Effector CD8-positive, alpha-beta T cell (primary cell): ENCODE data around the gene ALDH8A1.

Experiments used
- DNase-seq: peaks from one replicate; lab custom pipeline; 2025; lab: John Stamatoyannopoulos, UW

ALDH8A1 gene

DNA sequence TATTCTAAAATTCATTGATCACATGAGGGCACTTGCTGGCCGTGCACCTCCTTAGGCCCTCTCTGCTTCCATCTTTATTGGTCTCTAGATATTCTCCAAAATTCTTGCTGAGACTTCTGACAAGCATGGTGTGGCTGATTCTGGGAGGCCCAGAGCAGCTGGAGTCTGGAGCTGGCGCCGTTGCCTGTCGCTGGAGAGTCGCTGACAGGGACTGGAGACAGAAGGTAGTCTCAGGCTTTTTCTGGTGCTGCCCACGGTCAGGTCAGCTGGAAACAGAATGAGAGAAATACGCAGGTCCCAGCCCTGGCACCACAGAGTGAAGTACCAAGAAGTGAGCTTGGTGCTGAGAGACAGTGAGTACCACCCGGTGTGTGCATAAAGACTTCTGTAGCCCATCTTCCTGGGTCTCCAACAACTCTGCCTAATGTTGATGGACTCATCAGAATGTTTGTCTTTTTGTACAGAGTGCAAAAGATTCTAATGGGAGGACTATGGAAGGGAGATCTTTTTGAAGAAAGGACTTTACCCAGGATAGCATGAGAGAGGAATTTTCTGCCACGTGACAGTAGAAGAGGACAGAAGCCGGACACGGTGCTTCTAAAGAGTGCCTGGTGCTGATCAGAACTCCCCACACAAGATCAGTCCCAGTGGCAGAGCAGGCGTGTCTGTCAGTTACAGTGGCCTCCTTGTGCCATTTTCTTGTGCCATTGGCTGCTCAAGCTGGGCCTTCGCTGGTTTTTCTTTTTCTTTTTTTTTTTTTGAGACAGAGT, 1.8 kb upstream of the ALDH8A1 start:
- no peak for DNase-seq

DNA sequence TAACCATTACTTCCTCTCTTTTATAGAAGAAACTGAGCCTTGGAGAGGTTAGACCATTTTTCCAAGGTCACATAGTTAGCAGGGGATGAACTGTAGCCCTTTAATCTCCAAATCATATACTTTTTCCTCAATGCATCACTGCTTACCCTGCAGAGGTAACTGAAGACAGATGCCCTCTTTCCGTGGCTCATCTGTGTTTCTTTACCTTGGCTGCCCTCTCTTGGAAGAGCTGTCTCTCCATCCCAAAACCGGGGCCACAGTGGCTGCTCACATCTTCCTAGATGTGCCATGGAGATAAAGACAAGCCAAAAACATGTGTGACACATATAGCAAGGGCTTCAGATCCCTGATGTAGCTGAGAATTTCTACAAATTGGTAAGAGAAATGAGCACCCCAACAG, 581 bp upstream of the ALDH8A1 start:
- no peak for DNase-seq

DNA sequence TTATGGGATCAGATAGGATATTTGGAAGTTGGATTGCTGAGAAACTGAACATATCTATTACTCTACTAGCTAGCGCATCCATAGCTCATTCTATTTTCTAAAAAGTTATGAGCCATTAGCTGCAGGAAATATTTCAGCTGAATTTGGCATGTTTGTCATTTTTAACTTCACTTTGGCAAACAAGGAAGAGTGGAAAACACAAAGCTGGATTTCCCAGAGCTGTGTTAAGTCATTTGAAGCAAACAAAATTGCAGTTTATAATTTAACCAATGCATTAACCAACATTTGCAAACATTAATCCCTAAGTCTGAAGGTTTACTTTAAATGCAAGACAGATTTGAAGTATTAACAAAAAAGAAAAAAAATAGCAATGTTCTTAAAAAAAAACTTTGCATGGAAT, 1.2 kb downstream of the ALDH8A1 start:
- DNase-seq = no peak

DNA sequence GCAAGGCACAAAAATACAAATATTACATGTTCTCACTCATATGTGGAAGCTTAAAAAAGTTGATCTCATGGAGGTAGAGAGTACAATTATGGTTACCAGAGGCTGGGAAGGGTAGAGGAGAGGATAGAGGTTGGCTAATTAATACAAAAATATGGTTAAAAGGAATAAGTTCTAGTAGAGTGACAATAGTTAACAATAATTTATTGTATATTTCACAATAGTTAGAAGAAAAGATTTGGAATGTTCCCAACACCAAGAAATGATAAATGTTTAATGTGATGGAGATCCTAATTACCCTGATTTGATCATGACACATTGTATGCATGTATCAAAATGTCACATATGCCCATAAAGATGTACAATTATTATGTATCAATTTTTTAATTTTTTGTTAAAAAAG, 1.8 kb downstream of the ALDH8A1 start:
- DNase-seq = no peak

DNA sequence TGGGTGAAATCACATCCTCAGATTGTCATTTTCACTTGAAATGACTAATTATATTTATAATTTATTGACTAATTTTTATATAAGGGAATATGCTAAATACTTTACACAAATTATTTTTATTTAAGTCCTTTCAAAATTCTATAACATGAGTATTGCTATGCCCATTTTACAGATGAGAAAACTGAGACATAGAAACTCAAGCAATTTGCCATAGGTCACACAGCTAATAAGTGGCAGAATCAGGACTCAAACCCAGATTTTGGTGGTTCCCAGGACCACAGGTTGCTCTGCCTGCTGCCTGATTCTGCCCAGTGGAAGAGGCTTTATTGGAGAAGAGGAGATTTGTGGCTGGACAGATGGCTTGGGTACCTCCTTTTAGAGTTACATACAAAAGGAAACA, 4.9 kb downstream of the ALDH8A1 start:
- DNase-seq = no peak

DNA sequence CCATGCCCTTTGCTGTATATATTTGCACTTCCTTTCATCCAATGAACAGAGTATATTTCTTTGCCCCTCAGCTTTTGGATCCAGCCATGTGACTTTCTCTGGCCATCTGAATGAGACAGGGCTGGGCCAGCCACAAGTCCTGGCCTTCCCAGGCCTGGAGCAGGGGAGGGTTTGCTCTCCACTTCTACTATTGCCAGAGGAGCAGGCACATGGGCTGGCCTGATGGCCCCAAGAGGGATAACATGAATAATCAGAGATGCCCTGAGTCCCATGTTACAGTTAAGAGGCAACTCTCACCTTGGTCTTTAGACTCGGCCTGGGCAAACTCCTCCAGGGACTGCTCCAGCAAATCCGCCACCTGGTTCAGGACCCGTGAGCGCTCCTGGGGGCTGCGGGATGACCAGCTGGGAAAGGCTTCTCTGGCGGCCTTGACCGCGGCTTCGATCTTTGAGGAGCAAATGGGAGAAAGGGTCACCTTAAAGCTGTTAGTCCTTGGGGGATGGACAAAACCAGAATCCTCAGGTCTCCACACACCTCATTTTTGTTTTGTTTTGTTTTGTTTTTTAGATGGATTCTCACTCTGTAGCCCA, 6.3 kb downstream of the ALDH8A1 start:
- no peak for DNase-seq

DNA sequence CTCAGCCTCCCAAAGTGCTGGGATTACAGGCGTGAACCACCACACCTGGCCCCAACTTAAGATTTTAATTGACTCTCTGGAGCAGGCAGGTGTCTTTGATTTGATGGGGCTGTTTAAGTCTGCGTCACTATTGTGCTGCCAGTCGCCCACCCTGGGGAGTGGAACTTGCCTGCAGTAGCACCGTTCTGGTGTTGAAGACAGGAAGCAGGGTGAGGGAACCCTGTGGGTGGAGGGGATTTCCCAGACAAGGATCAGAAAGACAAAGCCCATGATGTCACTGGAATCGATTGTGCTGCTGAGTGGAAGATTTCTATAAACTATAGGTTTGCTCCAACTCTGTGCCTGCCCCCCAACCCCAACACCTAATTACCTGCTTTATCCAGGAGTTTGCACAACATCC, 11.0 kb downstream of the ALDH8A1 start:
- DNase-seq = peak; percentile 14

DNA sequence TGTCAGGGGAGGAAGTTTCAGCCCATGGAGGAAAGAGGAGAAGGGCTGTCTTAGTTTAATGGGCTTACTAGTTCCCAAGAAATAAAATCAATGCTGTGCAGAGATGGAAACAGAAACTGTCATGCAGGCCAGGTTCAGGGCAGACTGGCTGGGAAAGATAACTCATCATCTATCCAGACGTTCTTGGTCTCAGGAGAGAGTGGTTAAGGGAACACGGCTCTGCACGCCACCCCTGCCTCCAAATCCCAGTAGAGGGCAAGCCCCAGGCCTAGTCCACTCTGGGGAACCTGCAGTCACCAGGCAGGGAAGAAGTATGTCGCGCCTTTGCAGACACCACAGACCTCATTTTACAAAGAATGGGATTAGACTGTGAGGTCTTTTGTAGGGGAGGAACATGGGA, 12.5 kb downstream of the ALDH8A1 start:
- DNase-seq = no peak

DNA sequence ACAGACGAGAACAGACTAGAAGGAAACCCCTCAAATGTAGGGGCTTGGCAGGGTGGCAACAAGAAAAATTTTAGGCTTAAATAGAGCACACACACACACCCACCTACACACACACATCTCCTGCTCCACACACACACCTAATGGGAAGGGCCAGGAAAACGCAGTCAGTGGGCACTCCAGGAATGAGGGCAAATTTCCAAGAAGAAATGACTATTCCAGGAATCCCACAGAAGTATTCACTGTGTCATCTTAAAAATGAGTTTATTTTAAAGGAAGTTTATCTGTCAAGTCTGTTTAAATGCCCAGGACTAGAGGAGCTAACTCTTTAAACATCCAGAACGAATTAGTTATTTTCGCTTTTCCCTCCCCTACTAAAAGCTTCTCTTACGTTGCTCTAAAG, 13.0 kb downstream of the ALDH8A1 start:
- no peak for DNase-seq

DNA sequence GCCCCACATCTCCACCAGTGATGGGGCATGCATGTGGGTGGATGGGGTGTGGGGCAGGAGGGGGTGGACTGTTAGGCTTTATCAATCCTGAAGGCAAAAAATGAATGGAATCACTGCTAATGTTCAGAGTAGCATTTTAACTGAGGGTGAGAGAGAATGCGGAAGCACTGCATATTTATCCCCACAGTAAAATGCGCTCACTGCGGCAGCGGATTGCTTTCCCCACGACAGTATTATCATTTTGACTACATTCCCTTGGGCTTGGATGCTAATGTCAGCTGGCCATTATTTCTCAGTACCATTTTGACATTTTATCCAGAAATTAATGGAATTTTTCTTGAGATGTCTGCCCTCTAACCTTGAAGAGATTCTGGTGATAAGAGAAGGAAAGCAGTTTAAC, 13.4 kb downstream of the ALDH8A1 start:
- DNase-seq = no peak

DNA sequence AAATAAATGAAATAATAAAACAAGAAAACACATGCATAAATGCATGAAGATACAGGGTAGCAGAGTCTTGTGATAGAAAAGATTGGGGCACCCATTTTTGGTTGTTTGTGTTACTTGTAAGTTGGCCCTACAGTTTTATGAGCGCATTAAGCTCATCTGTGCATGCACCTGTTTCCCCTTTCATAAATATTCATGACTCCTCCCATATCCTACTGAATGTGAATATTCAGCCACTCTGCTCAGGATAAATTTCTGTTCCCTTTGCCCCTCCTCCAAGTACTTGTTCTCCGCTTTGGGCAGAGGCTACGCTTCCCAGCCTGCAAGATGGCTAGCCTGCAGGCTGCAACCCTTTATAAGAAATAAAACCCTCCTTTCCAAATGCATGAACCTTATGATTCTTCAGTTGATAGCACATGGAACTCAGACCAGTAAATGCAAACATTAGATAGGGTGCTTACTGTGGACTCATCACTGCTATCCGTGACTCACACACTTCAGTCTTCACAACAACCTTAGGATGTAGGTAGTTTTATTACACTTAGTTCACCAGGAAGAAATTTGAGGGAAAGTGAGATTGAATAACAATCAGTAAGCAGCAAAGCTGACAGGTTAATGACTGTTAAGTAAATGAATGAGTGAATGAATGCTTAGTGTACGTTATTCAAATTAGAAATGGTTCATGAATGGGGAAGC, 15.0 kb downstream of the ALDH8A1 start:
- no peak for DNase-seq

DNA sequence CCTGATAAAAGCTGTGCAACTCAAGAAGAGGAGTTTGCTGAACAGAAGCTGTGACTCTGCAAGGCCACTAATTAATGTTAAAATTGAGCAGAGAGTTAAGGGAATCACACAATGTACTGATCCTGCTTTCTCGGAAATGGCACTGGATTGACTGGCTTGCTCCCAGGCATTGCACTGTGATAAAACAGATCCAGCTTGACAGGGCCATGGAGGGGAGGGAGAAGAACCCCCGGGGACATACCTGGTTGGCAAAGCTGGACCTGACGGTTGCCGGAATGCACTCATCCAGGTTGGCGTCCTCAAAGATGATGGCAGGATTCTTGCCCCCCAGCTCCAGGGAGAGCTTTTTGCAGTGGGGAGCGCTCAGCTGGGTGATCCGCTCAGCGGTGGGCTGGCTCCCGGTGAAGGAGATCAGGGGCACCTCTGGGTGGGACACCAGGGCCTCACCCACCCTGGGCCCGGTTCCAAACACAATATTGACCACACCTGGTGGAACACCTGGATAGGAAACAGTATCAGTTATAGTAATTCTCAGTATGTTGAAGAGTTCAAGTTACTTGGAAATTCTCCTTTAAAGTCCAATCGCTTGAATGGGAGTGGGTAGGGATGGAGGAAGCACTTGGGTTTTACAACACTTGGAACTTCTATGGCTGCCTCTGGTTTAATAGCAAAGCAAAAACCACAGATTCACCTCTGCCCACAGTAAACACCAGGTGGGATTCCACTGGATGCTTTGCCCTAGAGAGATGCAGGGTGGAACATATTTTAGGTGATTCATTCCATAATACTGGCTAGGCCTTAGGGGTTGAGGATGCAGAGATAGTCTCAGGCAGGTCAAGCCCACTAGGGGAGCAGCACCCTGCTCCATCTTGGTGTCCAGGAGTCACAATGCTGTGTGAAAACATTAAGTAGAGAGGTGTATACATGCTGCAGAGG, 17.1 kb downstream of the ALDH8A1 start:
- DNase-seq = no peak

DNA sequence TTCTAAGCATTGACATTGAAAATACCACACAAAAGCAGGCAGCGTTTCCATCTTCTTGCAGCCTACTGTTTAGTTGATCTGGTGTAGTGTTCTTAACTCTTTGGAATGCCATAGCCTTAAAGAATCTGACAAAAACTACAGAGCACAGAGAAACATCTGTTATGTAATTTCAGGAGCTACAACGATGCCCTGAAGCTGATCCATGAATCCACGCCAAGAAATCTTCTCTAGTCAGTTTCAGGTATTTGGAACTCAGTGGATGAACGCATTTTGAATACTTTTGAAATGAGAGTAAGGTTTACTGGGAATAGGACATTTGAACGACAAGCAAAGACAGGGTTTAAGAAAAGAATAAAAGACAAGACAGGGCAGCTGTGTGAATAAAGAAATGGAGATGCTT, 17.8 kb downstream of the ALDH8A1 start:
- no peak for DNase-seq

DNA sequence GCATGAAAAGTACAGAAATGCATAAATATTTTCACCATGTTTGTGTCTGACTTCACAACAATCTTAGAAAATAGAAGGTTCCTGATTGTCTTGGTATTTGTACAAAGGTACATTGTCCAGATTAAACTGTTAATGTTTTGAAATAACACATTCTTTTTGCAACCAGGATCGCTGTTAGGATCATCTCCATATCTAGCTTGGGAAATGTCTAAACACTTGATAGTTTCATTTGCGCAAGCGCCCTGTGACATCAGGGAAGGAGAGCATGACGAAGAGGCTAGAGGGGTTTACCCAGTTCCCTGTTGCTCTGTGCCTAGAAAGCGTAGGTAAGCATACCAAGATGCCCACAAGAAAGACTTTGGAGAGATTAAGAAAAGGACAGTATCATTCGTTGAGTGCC, 19.4 kb downstream of the ALDH8A1 start:
- no peak for DNase-seq

DNA sequence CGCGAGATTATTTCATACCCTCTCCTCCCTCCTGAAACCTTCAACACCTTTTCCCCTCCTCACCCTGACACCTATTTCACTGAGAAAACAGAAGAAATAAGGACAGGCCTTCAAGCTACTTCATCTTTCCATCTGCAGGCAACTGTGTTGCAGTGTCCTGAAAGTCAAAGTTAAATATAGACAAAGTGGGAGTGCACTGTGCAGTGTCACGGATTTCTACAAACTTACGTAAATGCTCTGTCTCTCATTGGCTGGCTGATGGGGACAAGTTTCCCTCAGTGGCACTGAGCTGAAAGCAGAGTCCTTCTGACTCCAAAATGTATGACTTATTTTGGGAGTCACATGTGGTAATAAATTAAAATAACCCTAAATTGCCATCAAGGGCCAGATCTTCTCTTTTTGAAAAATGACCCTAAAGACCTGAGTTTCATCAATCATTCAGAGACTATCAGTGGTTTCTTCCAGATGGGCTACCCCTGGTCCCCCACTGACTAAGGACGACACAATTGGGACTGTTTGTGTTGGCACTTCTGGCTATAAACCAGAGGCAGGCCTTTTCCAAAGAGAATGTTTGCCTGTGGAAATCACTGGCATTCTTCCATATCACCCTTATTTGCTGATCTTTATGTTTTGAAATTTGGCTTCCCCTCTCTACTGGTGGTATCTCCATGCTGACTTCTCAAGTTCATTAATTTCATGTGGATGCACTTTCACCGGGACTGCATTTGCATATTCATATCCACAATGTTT, 21.6 kb downstream of the ALDH8A1 start:
- no peak for DNase-seq

DNA sequence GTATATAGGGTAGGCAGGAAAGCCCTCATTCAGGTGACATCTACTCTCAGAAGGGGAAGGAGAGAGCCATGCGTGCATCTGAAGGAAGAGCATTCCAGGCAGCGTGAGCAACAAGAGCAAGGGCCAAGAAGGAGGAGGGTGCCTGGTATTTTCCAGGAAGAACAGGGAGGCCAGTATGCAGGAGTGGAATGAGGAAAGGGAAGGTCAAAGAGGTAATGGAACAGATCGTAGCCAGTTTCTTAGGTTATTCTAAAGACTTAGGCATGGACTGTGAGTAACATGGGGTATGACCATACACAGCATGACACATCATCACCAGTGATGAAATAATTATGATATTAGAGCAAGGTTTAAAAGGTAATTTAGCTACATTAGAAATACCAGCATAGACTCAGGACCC, 24.1 kb downstream of the ALDH8A1 start:
- DNase-seq = no peak

DNA sequence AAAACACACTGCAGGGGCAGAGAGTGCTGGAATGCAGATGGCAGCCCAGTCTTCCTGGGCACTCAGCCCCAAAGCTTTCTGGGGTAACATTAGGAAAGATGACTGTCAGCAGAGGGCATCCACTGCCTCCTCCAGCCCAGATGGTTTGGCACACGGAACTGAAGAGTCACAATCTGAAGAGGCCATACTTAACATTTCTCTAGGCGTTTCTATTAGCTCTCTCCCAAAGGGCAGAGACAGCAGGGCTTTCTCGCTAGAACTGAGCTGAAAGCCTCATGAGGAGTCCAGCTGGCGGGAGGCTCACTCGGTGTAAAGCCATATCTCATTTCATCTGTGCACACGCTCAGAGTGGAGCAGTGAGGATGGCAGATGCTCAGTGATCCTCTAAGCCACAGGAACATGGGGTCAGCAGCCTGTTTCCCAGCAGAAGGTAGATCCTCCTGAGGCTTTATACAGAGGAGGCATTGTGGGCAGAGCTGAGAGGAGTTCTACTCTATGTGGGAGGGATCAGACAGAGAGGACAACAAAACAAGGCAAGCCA, 28.1 kb downstream of the ALDH8A1 start:
- no peak for DNase-seq

DNA sequence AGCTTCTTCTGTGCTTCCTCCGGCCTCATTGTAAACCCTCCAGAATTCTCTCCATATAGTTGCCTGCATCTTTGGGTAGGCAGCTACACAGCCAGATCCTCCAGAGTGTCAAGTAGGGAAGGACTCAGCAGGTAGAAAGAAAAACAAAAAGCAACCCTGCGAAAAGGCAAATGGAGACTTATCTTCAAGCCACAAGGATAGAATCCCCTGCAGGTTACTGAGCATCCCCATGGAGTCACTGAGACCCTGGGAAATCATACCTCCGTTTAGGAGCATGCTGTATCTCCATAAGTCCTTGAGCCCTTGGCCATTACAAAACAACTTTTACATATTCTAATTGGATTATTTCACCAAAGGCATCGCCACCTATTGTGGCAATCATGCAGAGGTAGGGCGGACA, 28.6 kb downstream of the ALDH8A1 start:
- DNase-seq = no peak

DNA sequence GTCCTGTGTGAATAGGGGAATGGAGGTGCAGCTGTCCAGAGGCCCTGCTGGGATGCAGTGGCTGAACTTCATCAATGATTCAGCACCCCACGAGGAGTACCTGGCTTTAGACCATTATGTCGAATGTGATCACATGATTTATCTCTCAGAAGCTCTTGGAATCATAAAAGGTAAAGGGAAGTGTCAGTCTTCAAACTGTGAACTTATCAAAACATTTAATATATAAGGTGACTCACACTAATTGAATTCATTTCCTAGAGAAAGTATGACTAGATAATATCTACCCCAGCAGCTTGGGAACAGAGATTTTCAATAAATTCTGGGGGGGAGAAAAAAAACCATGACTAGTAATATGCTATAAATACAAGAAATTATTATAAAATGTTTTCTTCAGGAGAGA, 29.5 kb downstream of the ALDH8A1 start:
- no peak for DNase-seq

DNA sequence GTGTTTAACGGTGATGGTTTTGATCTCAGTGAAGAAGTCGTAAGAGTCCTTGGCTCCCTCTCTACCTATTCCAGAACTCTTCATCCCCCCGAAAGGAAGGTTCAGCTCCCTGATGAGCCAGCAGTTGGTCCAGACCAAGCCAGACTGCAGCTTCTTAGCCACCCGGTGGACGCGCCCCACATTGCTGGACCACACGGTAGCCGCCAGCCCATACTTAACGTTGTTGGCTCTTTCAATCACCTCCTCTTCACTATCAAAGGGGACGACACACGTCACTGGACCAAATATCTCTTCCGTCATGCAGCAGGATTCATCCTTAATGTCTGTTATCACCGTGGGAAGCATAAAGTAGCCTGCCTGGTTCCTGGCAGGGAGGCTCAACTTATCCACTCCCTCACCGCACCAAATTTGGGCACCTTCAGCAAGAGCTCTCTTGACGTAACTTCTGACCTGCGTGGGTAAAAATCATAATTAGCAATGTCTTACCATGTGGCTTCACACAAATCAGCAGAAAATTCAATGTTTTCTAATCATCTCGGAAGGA, 31.4 kb downstream of the ALDH8A1 start:
- DNase-seq = no peak

DNA sequence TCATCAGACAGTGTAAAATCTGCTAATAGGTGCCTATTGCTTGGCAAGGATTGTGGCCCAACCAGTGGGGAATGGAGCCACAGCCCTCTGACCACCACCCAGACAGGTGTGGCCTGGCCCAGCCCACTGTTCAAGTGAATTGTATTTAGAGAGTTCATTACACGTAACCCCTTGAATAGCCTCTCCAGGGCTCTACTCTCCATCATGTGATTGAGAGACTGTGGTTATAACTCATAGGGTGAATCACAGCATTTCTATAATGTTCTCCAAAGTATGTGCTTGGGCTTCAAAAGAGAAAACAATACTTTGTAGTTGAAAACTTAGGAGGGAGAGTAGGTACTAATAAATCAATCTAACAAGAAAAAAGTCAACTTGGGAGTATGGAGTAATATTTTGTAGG, 38.4 kb downstream of the ALDH8A1 start:
- DNase-seq = no peak
